Measurements from ENCODE around the gene LSS. TPM values are rescaled to one million over a fixed set of nuclear protein-coding genes. Genes with fewer than 3 reads are reported as not detected.

The LSS gene
- total RNA-seq, 1 donor from 2014 or later = 52.7 TPM

DNA sequence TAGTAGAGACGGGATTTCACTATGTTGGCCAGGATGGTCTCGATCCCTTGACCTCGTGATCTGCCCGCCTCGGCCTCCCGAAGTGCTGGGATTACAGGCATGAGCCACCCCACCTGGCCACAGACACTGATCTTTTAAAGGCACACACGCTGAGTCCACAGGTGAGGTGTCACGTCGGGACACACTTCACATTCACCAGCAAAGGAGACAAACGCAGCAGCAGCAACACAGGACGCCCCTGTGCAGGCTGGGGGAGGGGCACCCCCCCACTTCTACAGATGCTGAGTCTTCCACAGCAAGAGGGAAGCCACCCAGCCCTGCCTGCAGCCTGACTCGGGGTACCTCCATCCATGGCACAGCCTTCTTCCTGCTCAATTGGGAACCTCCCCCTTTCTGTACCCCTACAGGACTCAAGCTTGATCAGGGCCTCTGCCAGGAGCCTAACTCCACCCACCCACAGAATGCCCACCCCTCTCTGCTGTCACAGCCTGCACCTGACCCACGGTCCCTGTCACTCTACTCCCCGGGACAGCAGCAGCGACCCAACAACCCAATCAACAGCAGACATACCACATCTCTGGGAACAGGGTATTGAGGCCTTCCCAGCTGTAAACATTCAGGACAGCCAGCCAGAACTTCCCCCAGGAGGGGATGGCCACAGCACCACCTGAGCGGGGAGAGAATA lies 9.5 kb downstream of the LSS start:
- no peak for DNase-seq

DNA sequence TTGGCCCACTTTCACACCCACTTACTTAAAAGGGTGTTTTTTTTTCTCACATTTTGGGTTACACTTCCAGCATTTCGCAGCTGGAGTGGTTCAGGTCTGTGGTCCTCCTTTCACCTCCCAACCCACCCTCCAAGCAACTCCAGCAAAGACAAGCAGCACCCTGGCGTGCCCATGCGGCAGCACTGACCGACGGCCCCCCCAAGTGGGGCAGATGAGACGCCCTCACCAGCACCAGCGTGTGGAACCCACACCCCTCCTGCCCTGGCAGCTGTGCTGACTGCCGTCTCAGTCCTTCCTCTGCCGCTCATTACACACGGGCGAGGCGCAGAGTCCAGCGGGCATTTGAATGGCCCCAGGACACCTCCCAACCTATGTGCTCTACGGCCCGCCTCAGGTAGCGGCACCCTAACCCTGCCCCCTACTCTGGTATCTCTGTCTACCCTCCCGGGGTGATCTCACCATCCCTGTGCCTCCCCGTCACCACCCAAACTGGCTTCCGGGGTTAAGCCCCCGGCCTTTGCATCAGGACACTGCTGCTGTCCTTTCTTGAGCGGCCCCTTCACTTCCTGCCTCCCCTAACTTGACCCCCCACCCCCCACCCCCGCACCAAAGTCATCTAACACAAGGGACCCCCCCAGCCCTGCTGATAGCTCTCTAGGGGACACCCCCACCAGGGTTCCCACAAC lies 10.9 kb downstream of the LSS start:
- no peak for DNase-seq

DNA sequence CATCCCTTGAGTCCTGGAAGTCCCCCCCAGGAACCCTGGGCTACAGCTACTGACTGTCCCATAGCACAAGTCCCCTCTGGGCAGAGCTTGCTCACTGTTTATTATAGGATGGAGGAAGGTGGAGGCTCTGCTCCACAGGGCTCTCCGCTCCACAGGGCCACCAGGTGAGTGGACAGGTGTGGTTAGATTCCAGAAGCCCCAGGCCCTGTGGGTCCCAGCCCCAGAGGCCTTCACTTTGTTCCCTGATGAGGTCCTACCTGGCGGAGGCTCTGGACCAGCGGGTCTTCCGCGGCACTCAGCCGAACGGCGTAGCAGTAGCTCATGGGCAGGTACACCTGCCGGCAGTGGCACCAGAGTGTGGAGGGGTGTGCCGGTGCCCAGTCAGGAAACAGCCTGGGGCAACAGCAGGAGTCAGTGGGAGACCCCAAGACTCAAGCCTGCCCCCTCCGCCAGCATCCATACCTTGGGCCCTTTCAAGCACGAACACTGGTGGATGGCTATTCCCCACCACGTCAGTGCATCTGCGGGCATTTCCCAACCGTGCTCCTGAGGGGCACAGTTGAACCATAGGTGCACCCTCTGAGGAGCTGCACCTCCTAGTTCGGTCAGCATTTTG lies 12.3 kb downstream of the LSS start:
- DNase-seq = no peak

DNA sequence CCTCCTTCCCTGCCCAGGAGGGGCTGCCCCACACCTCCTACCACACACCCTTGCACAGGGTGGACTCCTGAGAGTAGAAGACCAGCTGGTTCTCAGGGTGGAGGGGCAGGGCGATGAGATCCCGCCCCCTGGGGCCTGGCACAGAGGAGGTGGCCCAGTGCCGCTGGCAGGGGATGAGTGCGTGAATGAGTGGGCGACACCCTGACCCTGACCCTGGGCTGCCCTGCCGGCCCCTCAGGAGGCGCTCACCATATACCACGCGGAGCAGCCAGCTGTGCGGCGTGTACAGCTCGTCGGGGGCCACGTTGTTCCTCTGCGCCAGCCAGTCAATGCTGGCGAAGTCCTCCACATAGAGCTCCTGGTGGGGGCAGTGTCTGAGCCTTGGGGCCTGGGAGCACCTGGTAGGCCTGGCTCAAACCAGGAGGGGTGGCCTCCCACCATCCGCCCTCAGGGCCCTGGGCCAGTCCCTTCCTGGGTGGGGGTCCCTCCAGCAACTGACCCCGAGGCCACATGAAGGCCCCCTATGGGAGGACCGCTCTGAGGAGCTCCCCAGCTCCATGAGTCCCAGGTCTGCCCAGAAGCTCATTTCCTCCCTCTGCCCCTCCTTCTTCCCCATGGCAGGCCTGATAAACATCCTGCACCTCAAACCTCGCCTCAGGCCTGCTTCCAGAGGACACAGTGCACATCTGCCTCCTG lies 13.0 kb downstream of the LSS start:
- DNase-seq = no peak

DNA sequence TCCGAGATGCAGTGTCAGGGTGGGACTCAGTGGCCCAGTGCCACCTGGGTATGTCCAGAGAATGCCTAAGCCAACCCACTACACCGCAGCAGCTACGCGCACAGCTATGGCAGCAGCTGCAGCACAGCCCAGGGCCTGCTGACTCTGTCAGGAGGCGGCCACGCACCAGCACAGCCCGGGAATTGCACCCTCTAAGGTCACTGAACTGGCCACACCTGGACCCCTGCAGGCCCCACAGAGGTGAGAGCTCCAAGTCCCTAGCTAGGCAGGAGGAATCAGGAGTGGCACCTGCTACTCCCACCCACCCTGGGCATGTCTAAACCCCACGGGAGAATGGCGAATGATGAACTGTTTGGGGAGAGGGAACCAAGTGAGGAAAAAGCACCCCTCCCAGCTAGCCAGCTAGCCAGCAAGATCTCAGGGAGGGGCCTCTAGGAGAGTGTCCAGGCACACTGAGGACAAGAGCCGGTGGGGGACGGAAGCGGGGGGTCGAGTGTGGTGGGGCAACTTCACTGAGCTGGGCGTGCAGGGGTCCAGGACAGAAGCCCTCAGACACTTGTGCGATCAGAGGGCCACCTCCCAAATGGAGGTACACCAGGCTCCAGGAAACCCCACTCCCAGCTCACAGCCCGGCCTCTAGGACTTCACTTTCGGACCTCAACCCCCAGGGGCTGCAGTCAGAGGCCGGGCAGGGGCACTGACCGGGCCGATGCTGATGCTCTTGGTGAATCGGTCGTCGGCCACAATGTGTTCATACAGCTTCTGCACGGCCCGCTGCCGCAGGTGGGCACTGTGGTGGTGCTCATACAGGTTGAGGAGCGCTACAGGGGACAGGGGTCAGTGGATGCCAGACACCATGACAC lies 13.9 kb downstream of the LSS start:
- no peak for DNase-seq

DNA sequence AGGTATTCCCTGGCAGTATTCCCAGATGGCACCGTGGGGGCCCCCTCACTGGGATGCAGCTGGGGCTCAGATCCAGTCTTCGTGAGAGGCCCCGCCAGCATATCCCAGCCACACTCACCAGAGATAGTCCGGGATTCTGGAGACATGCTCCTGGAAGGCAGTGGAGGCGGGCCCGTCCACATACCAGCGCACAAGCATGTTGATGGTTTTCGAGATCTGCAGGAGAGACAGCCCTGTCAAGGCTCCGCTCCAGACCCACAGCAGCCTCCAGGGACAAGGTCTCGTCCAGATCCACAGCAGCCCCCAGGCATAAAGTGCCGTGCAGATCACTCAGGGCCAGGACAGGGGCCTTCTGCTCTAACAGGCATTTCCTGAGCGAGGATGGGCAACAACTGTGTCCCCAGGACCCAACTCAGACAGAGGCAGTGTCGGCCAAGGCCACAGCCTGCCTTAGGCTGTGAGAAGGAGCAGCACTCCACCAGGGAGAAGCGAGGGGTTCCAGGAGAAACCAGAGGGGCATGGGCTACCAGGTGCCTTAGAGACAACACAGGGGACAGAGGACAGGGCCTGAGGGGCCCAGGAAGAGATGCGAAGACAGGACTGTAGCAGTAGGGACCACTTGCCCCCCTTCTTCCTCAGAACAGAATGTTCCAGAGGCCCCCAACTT lies 14.8 kb downstream of the LSS start:
- no peak for DNase-seq

DNA sequence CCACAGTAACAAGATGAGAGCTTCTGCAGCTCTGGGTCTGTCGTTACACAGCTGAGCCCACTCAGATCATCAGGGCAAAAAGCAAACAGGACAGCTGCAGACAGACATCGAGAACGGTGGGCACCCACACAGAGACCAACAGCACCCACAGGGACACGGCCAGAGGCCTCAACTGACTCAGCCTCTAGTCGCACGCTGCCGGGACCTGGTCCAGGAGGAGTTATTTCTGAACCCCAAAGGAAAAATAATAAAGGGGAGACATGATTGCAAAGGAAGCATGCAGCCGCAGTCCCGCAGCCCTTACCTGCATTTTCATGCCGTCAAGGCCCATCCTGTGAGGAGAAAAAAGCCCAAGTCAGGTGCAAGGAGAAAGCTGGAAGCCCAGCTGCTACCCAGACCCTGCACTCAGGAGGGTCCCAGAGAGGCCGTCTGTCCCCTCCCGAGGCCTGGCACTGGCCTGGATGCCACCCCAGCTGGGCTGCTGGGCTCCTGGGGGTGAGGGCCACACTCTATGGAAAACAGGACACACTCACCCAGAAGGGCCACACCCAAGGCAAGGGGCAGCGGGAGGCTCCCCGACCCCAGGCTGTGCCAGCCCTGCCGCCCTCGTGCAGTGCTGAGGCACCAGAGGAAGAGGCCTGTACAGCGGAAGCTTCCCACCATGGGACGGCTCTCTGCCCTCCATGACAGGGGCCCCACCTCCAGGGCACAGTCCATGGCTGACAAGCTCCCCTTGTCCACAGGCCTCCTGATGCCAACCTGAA lies 15.7 kb downstream of the LSS start:
- no peak for DNase-seq

DNA sequence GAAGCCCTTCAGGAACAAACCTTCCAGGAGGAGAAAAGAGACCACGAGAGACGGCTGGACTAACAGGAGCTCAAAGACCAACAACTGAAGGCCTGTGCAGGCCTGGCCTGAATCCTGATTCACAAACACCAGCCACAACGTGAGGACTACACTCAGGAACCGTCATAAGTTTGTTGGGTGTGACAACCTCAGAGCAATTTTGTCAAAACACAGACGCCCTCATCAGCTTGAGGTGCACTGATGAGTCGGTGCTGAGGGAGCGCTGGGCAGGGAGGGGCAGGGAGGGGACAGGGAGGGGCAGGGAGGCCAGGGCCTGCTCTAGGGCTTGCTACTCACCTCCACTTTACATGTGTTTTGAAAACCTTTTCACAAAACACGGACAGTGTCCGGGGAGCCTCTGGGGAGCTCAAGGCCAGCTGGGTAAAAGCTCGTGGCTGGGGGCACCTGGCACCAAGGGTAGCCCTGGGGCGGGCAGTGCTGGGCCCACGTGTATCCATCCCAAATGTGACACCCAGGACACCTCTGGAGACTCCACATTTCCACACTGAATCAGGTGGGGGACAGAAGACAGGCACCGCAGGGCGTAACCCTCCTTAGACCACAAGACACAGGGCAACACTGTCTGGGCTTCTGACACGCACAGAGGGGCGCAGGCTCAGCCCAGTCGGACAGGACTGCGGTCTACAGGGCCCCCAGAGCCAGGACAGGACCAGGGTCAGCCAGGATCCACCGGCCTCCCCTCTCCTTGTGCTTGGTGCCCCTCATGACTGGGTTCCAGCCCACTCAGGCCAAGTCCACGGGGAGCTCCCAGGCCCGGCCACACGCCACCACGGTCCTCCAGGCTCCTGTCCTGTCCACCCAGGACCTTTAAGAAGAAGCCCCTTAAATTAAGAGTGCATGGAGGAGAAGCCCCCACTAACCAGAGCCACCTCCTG lies 16.5 kb downstream of the LSS start:
- DNase-seq = no peak

DNA sequence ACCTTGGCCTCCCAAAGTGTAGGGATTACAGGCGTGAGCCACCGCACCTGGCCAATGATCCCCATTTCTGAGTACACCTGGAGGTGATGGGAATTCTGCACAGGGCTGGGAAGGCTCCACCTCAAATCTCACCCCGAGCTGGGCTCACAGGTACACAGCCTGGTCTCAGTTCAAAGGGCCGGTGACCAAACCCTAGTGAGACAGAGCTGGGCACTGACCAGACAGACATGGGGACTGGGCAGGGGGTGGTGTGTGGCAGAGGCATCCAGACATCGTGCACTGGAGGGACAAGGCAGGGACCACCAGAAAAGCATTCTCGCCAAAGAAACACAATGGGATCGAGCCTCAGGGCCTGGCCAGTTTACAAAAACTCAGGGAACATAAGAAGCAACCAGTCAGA lies 17.2 kb downstream of the LSS start:
- no peak for DNase-seq

DNA sequence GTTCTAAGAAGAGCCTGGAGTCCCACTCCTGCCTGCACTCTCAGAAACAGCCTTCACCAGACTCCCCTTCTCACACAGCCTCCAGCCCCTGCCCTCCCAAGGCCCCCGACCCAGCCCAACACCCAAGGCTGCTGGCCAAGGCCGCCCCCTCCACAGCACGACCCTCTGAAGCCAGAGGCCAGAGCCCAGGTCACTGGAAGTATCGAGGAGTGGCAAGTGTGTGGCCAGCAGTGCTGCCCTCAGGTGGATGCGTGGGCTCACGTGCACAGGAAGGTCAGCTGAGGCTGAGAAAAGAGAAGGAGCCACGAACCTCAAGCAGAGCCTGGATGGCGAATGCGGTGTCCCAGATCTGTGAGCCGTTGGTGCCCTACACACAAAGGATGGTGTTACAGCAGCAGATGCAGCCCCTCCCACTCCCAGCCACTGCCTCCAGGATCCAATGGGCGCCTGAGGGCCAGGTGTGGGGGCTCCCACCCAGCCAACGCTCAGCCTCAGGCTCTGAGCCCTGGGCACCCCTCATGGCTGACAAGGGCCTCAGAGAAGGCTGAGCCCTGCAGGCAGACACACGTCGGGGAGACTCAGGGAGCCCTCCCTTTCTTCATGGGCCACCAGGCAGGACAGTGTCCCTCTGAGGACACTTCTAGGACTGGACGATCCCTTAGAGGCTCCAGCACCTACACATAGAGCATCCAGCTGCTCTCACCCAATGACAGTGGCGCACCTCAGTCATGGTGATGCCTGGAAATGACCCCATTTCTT lies 18.0 kb downstream of the LSS start:
- no peak for DNase-seq

DNA sequence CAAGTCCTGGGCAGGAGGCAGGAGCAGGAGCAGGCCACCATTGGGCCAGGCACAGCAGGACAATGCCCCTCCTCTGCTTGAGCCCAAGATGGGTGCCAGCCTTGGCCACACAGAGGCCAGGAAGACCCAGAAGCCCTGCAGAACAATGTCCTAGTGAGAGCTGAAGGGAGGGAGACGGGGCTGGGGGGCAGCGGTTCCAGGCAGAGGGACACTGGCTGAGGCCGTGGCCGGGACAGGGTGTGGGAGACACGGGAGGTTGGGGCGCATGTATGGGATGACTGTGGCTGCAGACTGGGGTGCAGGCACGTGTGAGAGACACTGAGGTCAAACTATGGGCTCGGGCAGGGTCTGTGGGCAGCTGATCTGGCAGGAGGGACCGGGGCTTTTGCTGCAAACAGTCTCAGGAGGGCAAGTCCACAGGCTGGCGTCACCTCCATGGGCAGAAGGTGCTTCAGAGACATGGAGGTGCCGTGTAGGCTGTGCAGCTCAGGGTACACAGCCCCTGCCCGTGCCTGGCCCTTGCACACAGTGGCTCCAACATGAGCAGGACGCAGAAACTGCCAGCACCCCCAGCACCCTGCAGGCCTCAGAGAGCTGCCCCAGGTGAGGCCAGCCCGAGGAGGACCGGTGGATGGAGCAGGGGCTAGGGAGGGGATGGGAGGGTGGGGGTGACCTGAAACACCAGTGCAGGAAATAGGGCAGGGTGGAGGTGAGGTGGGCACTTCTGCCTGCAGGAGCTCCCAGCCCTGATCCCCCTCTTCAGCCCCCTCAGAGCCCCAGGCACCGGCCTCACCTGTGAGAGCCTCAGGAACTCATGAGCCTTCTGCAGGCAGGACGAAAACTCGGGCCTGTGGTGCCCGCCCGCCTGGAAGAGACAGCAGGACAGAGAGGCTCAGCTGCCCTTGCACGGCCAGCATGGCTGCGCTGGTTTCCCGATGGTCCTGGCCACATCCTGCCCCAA lies 19.5 kb downstream of the LSS start:
- DNase-seq = no peak

DNA sequence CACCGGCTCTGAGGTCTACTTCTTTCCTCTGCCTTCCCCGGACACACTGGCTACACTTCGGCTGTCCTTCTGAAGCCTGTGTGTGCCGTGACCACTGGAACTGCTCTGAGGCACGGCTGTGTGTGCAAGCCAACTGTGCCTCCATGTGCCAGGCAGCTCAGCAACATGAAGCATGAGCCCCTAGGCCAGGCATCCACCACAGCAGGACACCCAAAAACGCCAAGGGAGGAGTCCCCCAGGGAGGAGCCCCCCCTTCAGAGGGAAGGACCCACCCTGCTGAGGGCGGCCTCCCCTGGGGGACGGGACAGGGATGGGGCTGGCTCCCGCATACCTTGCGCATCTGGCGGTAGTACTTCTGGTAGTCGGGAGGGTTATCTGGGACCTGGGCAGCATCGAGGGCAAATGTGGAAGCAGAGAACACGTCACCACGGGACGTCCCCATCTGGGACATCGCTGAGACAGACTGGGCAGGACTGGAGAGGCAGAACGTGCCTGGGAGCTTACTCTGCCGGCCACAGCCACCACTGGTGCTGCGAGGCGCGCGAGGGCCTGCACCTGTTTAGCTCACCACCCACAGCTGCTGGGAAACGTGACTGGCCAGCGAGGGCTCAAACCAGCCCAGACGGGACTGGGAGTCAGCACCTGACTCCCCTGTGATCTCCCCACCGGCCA lies 20.5 kb downstream of the LSS start:
- DNase-seq = no peak

DNA sequence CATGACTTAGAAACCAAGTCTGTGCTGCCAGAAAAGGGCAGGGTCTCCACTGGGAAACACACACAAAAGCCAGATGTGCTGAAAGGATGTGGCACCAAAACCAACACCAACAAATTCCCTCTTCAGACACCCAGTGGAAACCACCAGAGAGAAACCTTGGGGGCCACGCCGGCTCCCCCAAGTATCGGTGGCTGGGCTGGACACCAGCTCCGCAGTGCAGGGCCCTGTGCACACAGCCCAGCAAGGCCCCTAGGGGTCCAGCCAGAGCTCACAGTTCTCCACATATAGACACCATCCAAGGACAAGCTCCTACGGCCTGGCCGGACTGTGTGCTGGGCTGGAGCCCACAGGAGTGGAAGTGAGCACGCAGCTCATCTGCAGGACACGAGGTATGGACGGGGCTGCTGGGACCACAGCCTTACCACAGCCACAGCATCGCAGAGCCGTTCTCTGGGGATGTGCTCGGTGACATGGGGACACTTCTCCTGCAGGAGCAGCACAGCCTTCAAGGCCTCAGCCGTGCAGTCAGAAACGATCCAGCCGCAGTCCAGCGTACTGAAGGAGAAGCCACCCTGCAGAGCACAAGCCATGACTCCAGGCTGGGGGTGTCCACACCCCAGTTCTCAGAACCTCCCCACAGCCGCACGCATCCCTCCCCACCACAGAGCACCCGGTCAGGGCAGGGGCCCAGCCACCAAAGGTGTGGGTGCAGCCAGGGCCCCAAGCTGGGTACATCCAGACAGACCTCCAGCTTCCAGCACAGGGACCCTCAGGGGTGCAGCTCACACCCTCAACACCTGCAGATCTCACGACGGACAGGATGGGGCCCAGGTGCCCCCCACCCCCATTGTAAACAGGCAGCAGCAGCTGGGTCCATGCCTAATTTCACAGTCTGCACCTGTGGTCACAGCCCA lies 21.3 kb downstream of the LSS start:
- no peak for DNase-seq

DNA sequence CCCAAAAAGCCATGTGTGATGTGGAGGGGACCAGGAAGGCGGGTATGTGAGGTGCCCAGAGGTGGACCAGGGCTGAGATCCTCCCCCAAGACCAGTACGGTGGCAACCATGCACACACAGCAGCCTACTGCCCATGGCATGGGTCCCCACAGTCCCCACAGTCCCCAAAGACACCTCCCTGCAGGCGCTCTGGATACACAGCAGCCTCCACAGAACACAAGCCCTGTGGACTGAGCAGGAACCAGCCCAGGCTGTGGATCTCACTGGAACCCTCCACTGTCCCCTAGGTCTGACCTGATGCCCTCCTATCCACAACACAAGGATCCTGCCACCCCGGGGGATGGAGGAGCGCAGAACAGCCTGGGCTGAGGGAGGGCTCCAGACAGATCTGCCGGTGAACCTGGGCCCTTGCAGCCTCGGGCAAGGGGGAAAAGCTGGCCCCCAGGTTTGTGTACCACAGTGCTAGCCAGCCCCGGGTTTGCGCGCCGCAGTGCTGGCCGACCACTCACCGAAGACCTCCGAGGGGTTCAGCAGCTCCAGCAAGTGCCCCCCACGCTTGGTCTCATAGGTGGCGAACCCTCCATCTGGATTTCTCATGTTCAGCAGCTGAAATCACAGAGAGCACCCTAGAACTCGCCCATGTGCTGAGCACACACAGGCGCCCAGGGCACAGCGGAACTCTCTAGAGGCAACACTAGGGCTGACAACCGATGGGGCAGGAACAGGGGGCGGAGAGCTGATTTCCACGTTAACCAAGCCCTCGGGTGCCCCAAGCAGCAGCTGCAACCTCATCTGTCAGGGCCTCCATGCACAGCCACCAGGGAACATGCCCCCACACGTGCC lies 22.2 kb downstream of the LSS start:
- no peak for DNase-seq

DNA sequence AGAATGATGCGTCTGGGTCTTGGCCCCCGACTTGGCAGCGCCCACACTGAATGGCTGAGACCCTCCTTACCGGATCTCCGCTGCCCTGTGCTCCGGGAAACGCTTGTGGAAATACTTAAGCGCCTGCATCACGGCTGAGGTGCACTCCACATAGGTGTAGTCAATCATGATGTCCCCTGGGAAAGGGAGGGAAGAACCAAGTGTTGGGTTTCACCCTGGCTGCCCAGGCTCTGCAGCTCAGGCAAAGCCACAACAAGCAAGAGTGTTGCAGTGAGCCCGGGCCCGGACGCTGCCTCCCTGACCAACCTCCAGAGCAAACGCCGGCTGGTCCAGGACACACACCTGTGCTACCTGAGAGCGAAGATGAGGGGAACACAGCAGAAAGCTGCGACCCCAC lies 22.8 kb downstream of the LSS start:
- DNase-seq = no peak

Measured in occipital lobe (tissue), 2 donors.